IMR-90 (cell line): ENCODE results near the gene ACE2. TPM values are rescaled to one million over a fixed set of nuclear protein-coding genes. Genes with fewer than 3 reads are reported as not detected.

Experiments used
- ATAC-seq: fragments of 200-7000 bp; cut with Tn5 transposase; 2 replicates; pipeline ENCODE4 v1.9.1; 2020; ENCODE audit warnings: low read depth, mild to moderate bottlenecking, moderate library complexity
- BruUV-seq: library from RNA; stranded (reverse); fragments of 400-500 nt; replicated peaks from 2 replicates; lab custom pipeline; 2021; lab: Mats Ljungman, UMichigan
- CTCF ChIA-PET: fragments of 300-600 bp; formaldehyde crosslinking; extraction: SDS; loops from one replicate; lab custom pipeline; 2021; ENCODE audit warnings: antibody characterized with exemption; lab: Yijun Ruan, JAX
- POLR2A ChIA-PET: fragments of 300-600 bp; sonication (Branson Sonifier 250); formaldehyde crosslinking; loops from one replicate; lab custom pipeline; 2022; ENCODE audit warnings: antibody characterized with exemption; ENCODE audit not compliant: unreplicated experiment; lab: Charles Lee
- DNase-seq: peaks from one replicate; pipeline ENCODE4 v3.0.0; 2013
- H2AFZ ChIP-seq: replicated peaks from 2 replicates; pipeline ENCODE3; 2013; ENCODE audit warnings: low read length, mild to moderate bottlenecking; ENCODE audit not compliant: poor library complexity
- H2AK5ac ChIP-seq: 2 replicates; pipeline ENCODE4 v1.6.1; 2013; ENCODE audit warnings: low read depth, low read length, inconsistent platforms
- H2AK9ac ChIP-seq: replicated peaks from 2 replicates; pipeline ENCODE3; 2013; ENCODE audit warnings: mild to moderate bottlenecking, low read depth, low read length, moderate library complexity; ENCODE audit not compliant: poor library complexity
- H2BK120ac ChIP-seq: 2 replicates; pipeline ENCODE4 v1.6.1; 2013; ENCODE audit warnings: low read depth, low read length, inconsistent platforms
- H2BK15ac ChIP-seq: 3 replicates; pipeline ENCODE4 v1.6.1; 2013; ENCODE audit warnings: low read depth, low read length, inconsistent platforms
- H2BK20ac ChIP-seq: 2 replicates; pipeline ENCODE4 v1.6.1; 2013; ENCODE audit warnings: low read depth, mild to moderate bottlenecking, inconsistent platforms, low read length, moderate library complexity
- H2BK5ac ChIP-seq: 2 replicates; pipeline ENCODE4 v1.6.1; 2013; ENCODE audit warnings: mild to moderate bottlenecking, low read depth, low read length, inconsistent platforms; ENCODE audit not compliant: poor library complexity, severe bottlenecking
- H3K14ac ChIP-seq: replicated peaks from 2 replicates; pipeline ENCODE4 v1.6.1; 2013; ENCODE audit warnings: low read depth, low read length, inconsistent platforms
- H3K18ac ChIP-seq: 2 replicates; pipeline ENCODE4 v1.6.1; 2013; ENCODE audit warnings: low read depth, low read length, control low read depth
- H3K23ac ChIP-seq: 2 replicates; pipeline ENCODE4 v1.6.1; 2013; ENCODE audit warnings: low read depth, low read length, inconsistent platforms
- H3K27ac ChIP-seq: 2 replicates; pipeline ENCODE4 v1.5.1; 2013; ENCODE audit warnings: mild to moderate bottlenecking, control low read depth, low read length; ENCODE audit not compliant: insufficient read depth
- H3K27me3 ChIP-seq: 2 replicates; pipeline ENCODE4 v1.6.1; 2013; ENCODE audit warnings: low read length; ENCODE audit not compliant: control insufficient read depth, insufficient read depth
- H3K36me3 ChIP-seq: 2 replicates; pipeline ENCODE4 v1.6.1; 2013; ENCODE audit warnings: low read length, mixed read lengths; ENCODE audit not compliant: control insufficient read depth, insufficient read depth
- H3K4ac ChIP-seq: 2 replicates; pipeline ENCODE4 v1.6.1; 2013; ENCODE audit warnings: low read depth, low read length, inconsistent platforms
- H3K4me1 ChIP-seq: 2 replicates; pipeline ENCODE4 v1.6.1; 2013; ENCODE audit warnings: low read length, mixed read lengths; ENCODE audit not compliant: control insufficient read depth, insufficient read depth
- H3K4me2 ChIP-seq: 2 replicates; pipeline ENCODE4 v1.6.1; 2013; ENCODE audit warnings: low read depth, mild to moderate bottlenecking, control low read depth, low read length, moderate library complexity
- H3K4me3 ChIP-seq: 2 replicates; pipeline ENCODE4 v1.5.1; 2013; ENCODE audit warnings: low read depth, mild to moderate bottlenecking, control low read depth, low read length, moderate library complexity; ENCODE audit not compliant: insufficient read depth
- H3K56ac ChIP-seq: 2 replicates; pipeline ENCODE4 v1.6.1; 2013; ENCODE audit warnings: low read length, inconsistent platforms; ENCODE audit not compliant: insufficient read depth; ENCODE audit errors: extremely low read depth
- H3K79me1 ChIP-seq, 2 experiments: 2 replicates each; pipeline ENCODE4 v1.6.1; 2013; ENCODE audit warnings: low read length in 2 of 2, inconsistent platforms in 1 of 2, low read depth in 1 of 2
- H3K9ac ChIP-seq: 2 replicates; pipeline ENCODE4 v1.6.1; 2013; ENCODE audit warnings: low read depth, low read length, control low read depth
- H3K9me1 ChIP-seq: 2 replicates; pipeline ENCODE4 v1.6.1; 2013; ENCODE audit warnings: low read length, inconsistent platforms; ENCODE audit not compliant: insufficient read depth
- H3K9me3 ChIP-seq: 2 replicates; pipeline ENCODE4 v1.6.1; 2013; ENCODE audit warnings: low read length; ENCODE audit not compliant: control insufficient read depth, insufficient read depth
- H4K20me1 ChIP-seq: 2 replicates; pipeline ENCODE4 v1.6.1; 2013; ENCODE audit warnings: low read length, inconsistent platforms; ENCODE audit not compliant: insufficient read depth
- H4K5ac ChIP-seq: 2 replicates; pipeline ENCODE4 v1.6.1; 2013; ENCODE audit warnings: mild to moderate bottlenecking, low read depth, low read length, control low read depth
- H4K8ac ChIP-seq, 2 experiments: 2 replicates each; pipeline ENCODE4 v1.6.1; 2013; ENCODE audit warnings: low read depth in 2 of 2, low read length in 2 of 2, control low read depth in 1 of 2, inconsistent platforms in 1 of 2
- H4K91ac ChIP-seq: 2 replicates; pipeline ENCODE4 v1.6.1; 2013; ENCODE audit warnings: low read depth, low read length, inconsistent platforms; ENCODE audit not compliant: insufficient read depth
- BHLHE40 ChIP-seq: fragments of 150-350 bp; IDR thresholded peaks from 2 replicates; pipeline ENCODE4 v1.6.1; 2016; ENCODE audit warnings: mild to moderate bottlenecking, low read depth, low read length
- CEBPB ChIP-seq: IDR thresholded peaks from 2 replicates; pipeline ENCODE4 v1.6.1; 2012; ENCODE audit warnings: low read depth, low read length, improper control_type of control experiment
- CHD1 ChIP-seq: IDR thresholded peaks from 2 replicates; pipeline ENCODE4 v1.6.1; 2012; ENCODE audit warnings: low read depth, low read length, improper control_type of control experiment
- FOS ChIP-seq: fragments of 150-350 bp; IDR thresholded peaks from 2 replicates; pipeline ENCODE4 v1.6.1; 2016; ENCODE audit warnings: low read depth, low read length
- MXI1 ChIP-seq: IDR thresholded peaks from 2 replicates; pipeline ENCODE4 v1.6.1; 2012; ENCODE audit warnings: low read depth, mild to moderate bottlenecking, low read length, moderate library complexity, borderline replicate concordance
- NFE2L2 ChIP-seq: fragments of 150-350 bp; IDR thresholded peaks from 2 replicates; pipeline ENCODE4 v1.6.1; 2016; ENCODE audit warnings: low read depth, mild to moderate bottlenecking, low read length
- POLR2A ChIP-seq: IDR thresholded peaks from 2 replicates; pipeline ENCODE4 v1.6.1; 2012; ENCODE audit warnings: mild to moderate bottlenecking, low read depth, low read length
- RCOR1 ChIP-seq: IDR thresholded peaks from 2 replicates; pipeline ENCODE4 v1.6.1; 2012; ENCODE audit warnings: mild to moderate bottlenecking, low read length, improper control_type of control experiment; ENCODE audit not compliant: insufficient replicate concordance
- WGBS, 2 experiments: methylation state at CpG; one replicate each; pipeline versions ENCODE4 v1.1.5 to v1.1.7; 2013; ENCODE audit warnings: missing lambda C conversion rate in 2 of 2; ENCODE audit not compliant: insufficient read length in 1 of 2; ENCODE audit errors: extremely low coverage in 2 of 2; 5-methylcytosine and 5-hydroxymethylcytosine counted together
- dilution Hi-C: fragments of 300-500 bp; cut with HindIII; formaldehyde crosslinking; loops from one replicate; pipeline ENCODE4 v1.14.3; 2018; ENCODE audit warnings: low sequenced_read_pairs; ENCODE audit not compliant: unreplicated experiment
- in situ Hi-C: fragments of 300-500 bp; cut with MboI; formaldehyde crosslinking; loops from 3 replicates; pipeline ENCODE4 v1.14.3; 2019; ENCODE audit warnings: low sequenced_read_pairs, inconsistent platforms, mixed read lengths
- intact Hi-C: fragments of 100-400 bp; cut with micrococcal nuclease; formaldehyde crosslinking; loops from 2 replicates; pipeline ENCODE4 v1.10.0; 2022
- polyA plus RNA-seq, 3 experiments: library from polyadenylated mRNA; depleted of rRNA; stranded (reverse); fragments of >200 nt; gene quantifications; 2 replicates each; pipeline ENCODE4 v1.2.3, GENCODE V29; 2012; ENCODE audit warnings: low replicate concordance in 1 of 3
- total RNA-seq: library from RNA; depleted of rRNA; stranded (reverse); fragments of >200 nt; gene quantifications from 2 replicates; pipeline ENCODE4 v1.2.3, GENCODE V29; 2012
- TF ChIP-seq, protein P1 (sequence below): conservative IDR thresholded peaks from 2 replicates; pipeline ENCODE4 v1.5.1; 2012; ENCODE audit warnings: mild to moderate bottlenecking, low read depth, low read length, improper control_type of control experiment
- TF ChIP-seq, protein P2 (sequence below): fragments of 150-350 bp; IDR thresholded peaks from 2 replicates; pipeline ENCODE4 v1.6.1; 2016; ENCODE audit warnings: low read depth, mild to moderate bottlenecking, low read length, moderate library complexity, borderline replicate concordance

Gene ACE2
- total and polyA plus RNA-seq, 2 of the 4 experiments (the other 2 are of a cell fraction) = not detected

DNA sequence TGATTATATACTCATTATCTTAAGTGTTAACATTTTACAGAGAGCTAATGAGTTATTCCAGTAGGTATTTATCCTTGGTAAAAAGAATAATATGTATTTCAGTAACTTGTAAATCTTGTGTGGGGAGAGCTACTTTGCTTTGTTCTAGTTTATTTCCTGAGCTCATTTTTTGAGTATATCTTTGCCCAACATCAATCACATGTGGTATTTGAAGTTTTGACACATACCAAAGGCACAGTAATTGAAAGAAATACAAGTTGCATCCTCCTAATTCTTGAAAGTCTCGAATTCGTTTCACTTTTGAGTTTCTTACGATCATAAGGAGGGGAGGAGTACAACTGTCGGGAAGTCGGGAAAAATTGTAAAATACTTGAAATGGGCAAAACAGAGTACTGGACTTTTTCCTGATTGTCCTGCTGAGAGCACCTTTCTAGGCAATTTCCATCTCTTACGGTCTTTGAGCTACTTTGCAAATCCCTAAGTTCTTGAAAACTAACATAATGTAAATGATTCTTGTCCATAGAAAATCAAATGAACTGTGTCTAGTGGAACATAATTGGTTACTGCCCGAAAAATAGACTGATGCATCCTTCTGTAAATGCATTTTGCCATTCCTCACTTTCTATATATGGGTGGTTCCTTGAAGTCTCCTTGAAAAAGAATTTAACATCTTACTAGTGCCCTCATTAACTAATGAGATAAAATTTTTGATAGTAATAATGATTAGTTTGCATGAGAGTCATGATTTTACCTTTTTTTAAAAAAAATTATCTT, 43.2 kb upstream of the ACE2 start:
- Histone ChIP-seq H4K91ac (no peak overlapping the region), H4K8ac (no peak overlapping the region), H4K5ac (no peak overlapping the region), H3K9me1 (no peaks in the 10 kb centered on the region), H3K4me1 (no peaks in the 10 kb centered on the region), H3K27me3 (peaks cover 9% of the 10 kb centered on the region), H2BK120ac (no peak overlapping the region), H2AFZ (no peak overlapping the region), H4K20me1 (no peaks in the 10 kb centered on the region), H2AK9ac (no peak overlapping the region), H2AK5ac (no peak overlapping the region), H3K9ac (no peak overlapping the region), H3K18ac (no peak overlapping the region), H2BK20ac (no peak overlapping the region), H2BK5ac (no peak overlapping the region), H3K36me3 (no peaks in the 10 kb centered on the region), H3K23ac (no peak overlapping the region), H2BK15ac (no peak overlapping the region), H3K14ac (no peak overlapping the region), H3K79me1 (no peaks in the 10 kb centered on the region), H3K27ac (no peak overlapping the region), H3K4me2 (no peak overlapping the region), H3K4ac (no peak overlapping the region), H3K9me3 (no peaks in the 10 kb centered on the region), H3K56ac (no peak overlapping the region), H3K4me3 (no peak overlapping the region)
- no peak for TF ChIP-seq RCOR1
- no peak for TF ChIP-seq POLR2A
- TF ChIP-seq BHLHE40 = no peak
- TF ChIP-seq CEBPB = no peak
- TF ChIP-seq NFE2L2 = no peak
- TF ChIP-seq MXI1 = no peak
- TF ChIP-seq, protein P1, sequence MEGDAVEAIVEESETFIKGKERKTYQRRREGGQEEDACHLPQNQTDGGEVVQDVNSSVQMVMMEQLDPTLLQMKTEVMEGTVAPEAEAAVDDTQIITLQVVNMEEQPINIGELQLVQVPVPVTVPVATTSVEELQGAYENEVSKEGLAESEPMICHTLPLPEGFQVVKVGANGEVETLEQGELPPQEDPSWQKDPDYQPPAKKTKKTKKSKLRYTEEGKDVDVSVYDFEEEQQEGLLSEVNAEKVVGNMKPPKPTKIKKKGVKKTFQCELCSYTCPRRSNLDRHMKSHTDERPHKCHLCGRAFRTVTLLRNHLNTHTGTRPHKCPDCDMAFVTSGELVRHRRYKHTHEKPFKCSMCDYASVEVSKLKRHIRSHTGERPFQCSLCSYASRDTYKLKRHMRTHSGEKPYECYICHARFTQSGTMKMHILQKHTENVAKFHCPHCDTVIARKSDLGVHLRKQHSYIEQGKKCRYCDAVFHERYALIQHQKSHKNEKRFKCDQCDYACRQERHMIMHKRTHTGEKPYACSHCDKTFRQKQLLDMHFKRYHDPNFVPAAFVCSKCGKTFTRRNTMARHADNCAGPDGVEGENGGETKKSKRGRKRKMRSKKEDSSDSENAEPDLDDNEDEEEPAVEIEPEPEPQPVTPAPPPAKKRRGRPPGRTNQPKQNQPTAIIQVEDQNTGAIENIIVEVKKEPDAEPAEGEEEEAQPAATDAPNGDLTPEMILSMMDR = no peak
- no peak for TF ChIP-seq FOS
- TF ChIP-seq, protein P2, sequence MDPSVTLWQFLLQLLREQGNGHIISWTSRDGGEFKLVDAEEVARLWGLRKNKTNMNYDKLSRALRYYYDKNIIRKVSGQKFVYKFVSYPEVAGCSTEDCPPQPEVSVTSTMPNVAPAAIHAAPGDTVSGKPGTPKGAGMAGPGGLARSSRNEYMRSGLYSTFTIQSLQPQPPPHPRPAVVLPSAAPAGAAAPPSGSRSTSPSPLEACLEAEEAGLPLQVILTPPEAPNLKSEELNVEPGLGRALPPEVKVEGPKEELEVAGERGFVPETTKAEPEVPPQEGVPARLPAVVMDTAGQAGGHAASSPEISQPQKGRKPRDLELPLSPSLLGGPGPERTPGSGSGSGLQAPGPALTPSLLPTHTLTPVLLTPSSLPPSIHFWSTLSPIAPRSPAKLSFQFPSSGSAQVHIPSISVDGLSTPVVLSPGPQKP = no peak
- TF ChIP-seq CHD1 = no peak
- WGBS, 2 experiments = 25% methylated on average over 2 of the region's 7 CpGs; no CpG with 5 or more reads in 1 of the 2 experiments
- ATAC-seq = no peak
- intact Hi-C loops (no loop called here), dilution Hi-C loops (no loop called here), in situ Hi-C loops (no loop called here)
- CTCF ChIA-PET = no interaction called here
- DNase-seq = no peak
- POLR2A ChIA-PET = no interaction called here
- BruUV-seq = no TSS peak
